Sigmoid colon (tissue), 4 donors: ENCODE measurements around the gene YY2.

Source experiments
- CTCF ChIP-seq, 4 experiments: fragments of 450-650 bp in 3 of 4; fragments of 200-600 bp in 1 of 4; IDR thresholded peaks; one replicate each; pipeline ENCODE4 v1.5.1; 2016 to 2019; ENCODE audit warnings: antibody characterized with exemption in 4 of 4, mild to moderate bottlenecking in 3 of 4, moderate library complexity in 2 of 4
- POLR2A ChIP-seq, 2 donors: fragments of 450-650 bp; IDR thresholded peaks; one replicate each; pipeline ENCODE4 v1.6.1; 2016; ENCODE audit warnings: antibody characterized with exemption in 2 of 2, mild to moderate bottlenecking in 2 of 2, moderate library complexity in 2 of 2
- POLR2AphosphoS5 ChIP-seq, 4 donors: sonication (generic); formaldehyde crosslinking; IDR thresholded peaks; one replicate each; pipeline ENCODE4 v1.6.1; 2017; ENCODE audit warnings: antibody characterized with exemption in 4 of 4

- TF ChIP-seq CTCF (IDR thresholded peaks at IDR 0.05) (no peak), POLR2A (IDR thresholded peaks at IDR 0.05) (no peak), POLR2AphosphoS5 (IDR thresholded peaks at IDR 0.05) (no peak)
Observed at GRCh38 chrX:21831496-21831895, 24.3 kb upstream of the YY2 start.
